ENCODE data around the gene GXYLT1. TPM values are rescaled to one million over a fixed set of nuclear protein-coding genes. Genes with fewer than 3 reads are reported as not detected.

The GXYLT1 gene
- total and polyA plus RNA-seq, 10 donors = 1.6 to 21.7 (median 12.5) TPM

DNA sequence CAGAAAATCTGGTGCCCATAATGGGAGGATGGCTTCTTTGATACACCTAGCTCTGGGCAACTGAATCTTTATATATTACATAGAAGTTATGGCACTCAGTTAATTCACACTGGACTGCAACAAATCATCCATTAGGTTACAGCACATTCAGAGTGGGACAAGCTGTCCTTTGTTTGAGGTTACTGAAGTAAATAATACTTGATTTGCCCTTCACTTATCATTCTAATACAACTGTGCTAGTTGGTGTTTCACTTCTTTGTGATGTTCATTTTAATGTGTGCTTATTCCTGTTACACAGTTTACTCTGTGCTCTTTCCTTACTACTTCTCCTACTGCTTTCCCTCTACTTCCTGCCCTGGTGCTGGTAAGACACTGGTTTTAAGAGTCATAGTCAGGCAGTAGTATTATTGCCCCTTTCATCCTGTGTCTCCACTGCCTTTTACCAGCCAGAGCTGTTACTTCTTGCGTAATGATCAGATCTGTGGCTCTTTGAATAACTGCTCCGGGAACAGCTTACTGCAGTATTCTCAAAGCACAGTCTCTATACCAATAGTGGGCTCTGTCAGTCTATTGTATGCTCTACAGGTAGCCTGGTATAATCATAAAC is 36.4 kb upstream of the GXYLT1 start:
- 44 to 88% (median 71%) methylated on average over 2 of the region's 2 CpGs for whole genome bisulfite sequencing, 5 donors
- no peaks in the 10 kb centered on the region for H3K27me3 ChIP-seq (replicated peaks in 1 of 7)
- H3K4me1 ChIP-seq = peaks cover 0 to 21% (median 0%) of the 10 kb centered on the region in 6 donors
- peaks cover 0 to 53% (median 0%) of the 10 kb centered on the region in 6 donors for H3K36me3 ChIP-seq
- intact Hi-C loops (cut with DNase I; ENCODE audit: low total_unique reads) = no loop called here
- TF ChIP-seq POLR2A (IDR thresholded peaks at IDR 0.05) = no peak
- TF ChIP-seq CTCF (IDR thresholded peaks at IDR 0.05 in 8 of 11, conservative IDR thresholded peaks at IDR 0.05 in 3 of 11) = no peak
- TF ChIP-seq POLR2AphosphoS5 (IDR thresholded peaks at IDR 0.05) = no peak
- no peak overlapping the region for H3K27ac ChIP-seq
- no peak overlapping the region for H3K4me3 ChIP-seq
- H3K9me3 ChIP-seq = no peaks in the 10 kb centered on the region
- DNase-seq = no peak

- Histone ChIP-seq H3K4me3 (no peak overlapping the region), H3K9me3 (peaks cover 0 to 6% (median 0%) of the 10 kb centered on the region in 8 donors), H3K4me1 (peaks cover 0 to 33% (median 9%) of the 10 kb centered on the region in 6 donors), H3K27me3 (replicated peaks in 1 of 7) (no peaks in the 10 kb centered on the region), H3K36me3 (peaks cover 0 to 49% (median 0%) of the 10 kb centered on the region in 6 donors), H3K27ac (no peak overlapping the region)
- no peak for DNase-seq
- intact Hi-C loops (cut with DNase I; ENCODE audit: low total_unique reads) = no loop called here
- 94 to 99% (median 95%) methylated on average over 2 of the region's 2 CpGs for WGBS, 5 donors
- TF ChIP-seq POLR2AphosphoS5 (IDR thresholded peaks at IDR 0.05) (no peak), POLR2A (IDR thresholded peaks at IDR 0.05) (no peak), CTCF (IDR thresholded peaks at IDR 0.05 in 8 of 11, conservative IDR thresholded peaks at IDR 0.05 in 3 of 11) (no peak)
Measured at GRCh38 chr12:42178101-42178500, 33.4 kb upstream of the GXYLT1 start.

DNA sequence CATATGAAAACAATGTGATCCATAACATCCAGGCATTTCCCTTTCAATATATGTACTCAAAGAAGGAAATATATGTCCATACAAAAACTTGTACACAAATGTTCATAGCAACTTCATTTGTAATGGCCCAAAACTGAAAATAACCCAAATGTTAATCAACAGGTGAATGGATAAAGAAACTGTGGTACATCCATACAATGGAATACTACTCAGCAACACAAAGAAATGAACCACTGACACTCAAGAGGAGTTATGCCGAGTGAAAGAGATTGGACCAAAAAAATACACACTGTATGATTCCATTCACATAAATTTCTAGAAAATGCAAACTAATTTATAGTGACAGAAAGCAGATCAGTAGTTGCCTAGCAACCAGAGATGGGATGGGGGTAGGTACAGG is 30.3 kb upstream of the GXYLT1 start:
- H3K27me3 ChIP-seq (replicated peaks in 1 of 7) = no peaks in the 10 kb centered on the region
- intact Hi-C loops (cut with DNase I; ENCODE audit: low total_unique reads) = no loop called here
- no peak overlapping the region for H3K4me3 ChIP-seq
- DNase-seq = no peak
- WGBS, 5 donors = 93 to 98% (median 97%) methylated on average over 1 of the region's 1 CpG
- H3K27ac ChIP-seq = no peak overlapping the region
- peaks cover 0 to 21% (median 15%) of the 10 kb centered on the region in 6 donors for H3K4me1 ChIP-seq
- peaks cover 0 to 61% (median 2%) of the 10 kb centered on the region in 6 donors for H3K36me3 ChIP-seq
- H3K9me3 ChIP-seq = peaks cover 0 to 6% (median 0%) of the 10 kb centered on the region in 8 donors
- TF ChIP-seq POLR2A (IDR thresholded peaks at IDR 0.05) (no peak), POLR2AphosphoS5 (IDR thresholded peaks at IDR 0.05) (no peak), CTCF (IDR thresholded peaks at IDR 0.05 in 8 of 11, conservative IDR thresholded peaks at IDR 0.05 in 3 of 11) (no peak)

DNA sequence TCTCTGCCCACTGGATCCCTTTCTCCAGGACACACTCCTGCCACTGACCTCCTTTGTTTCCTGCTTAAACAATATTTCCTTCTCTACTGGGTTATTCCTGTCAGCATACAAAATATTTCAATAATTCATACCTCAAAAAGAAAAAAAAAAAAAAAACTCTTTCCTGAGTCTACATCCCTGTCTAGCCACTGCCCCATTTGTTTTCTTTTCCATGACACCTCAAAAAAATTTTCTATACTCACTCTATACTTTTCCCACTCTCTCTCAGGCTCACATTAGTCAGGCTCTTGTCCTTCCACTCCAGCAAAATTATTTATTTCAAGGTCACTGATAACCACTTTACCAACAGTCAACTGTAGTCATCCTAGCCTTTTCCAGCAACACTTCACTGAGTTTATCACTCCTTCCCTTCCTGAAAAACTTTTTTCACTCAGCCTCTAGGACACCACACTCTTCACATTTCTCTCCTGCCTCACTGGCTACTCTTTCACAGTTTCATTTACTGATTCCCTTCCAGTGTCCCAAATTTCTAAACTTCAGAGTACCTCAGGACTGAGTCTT is 29.4 kb upstream of the GXYLT1 start:
- Histone ChIP-seq H3K4me1 (peaks cover 0 to 30% (median 15%) of the 10 kb centered on the region in 6 donors), H3K36me3 (peaks cover 0 to 57% (median 2%) of the 10 kb centered on the region in 6 donors), H3K4me3 (no peak overlapping the region), H3K27ac (no peak overlapping the region), H3K27me3 (replicated peaks in 1 of 7) (no peaks in the 10 kb centered on the region), H3K9me3 (peaks cover 0 to 6% (median 0%) of the 10 kb centered on the region in 8 donors)
- intact Hi-C loops (cut with DNase I; ENCODE audit: low total_unique reads) = no loop called here
- DNase-seq = no peak
- TF ChIP-seq CTCF (IDR thresholded peaks at IDR 0.05 in 8 of 11, conservative IDR thresholded peaks at IDR 0.05 in 3 of 11) = no peak
- no peak for TF ChIP-seq POLR2AphosphoS5 (IDR thresholded peaks at IDR 0.05)
- TF ChIP-seq POLR2A (IDR thresholded peaks at IDR 0.05) = no peak

All from spleen (tissue), 11 donors.